ENCODE data around the gene PIP5K1C. TPM values are rescaled to one million over a fixed set of nuclear protein-coding genes. Genes with fewer than 3 reads are reported as not detected.
A peak's percentile ranks its signal among the peaks of the same experiment; 100 is the strongest.
"Not testable (repeated sequence)": the region's sequence is repeated elsewhere in the genome, so short reads cannot be mapped to it uniquely, and the experiment has no call there.

PIP5K1C gene
- total RNA-seq, 1 donor from 2014 or later = 8.6 TPM

DNA sequence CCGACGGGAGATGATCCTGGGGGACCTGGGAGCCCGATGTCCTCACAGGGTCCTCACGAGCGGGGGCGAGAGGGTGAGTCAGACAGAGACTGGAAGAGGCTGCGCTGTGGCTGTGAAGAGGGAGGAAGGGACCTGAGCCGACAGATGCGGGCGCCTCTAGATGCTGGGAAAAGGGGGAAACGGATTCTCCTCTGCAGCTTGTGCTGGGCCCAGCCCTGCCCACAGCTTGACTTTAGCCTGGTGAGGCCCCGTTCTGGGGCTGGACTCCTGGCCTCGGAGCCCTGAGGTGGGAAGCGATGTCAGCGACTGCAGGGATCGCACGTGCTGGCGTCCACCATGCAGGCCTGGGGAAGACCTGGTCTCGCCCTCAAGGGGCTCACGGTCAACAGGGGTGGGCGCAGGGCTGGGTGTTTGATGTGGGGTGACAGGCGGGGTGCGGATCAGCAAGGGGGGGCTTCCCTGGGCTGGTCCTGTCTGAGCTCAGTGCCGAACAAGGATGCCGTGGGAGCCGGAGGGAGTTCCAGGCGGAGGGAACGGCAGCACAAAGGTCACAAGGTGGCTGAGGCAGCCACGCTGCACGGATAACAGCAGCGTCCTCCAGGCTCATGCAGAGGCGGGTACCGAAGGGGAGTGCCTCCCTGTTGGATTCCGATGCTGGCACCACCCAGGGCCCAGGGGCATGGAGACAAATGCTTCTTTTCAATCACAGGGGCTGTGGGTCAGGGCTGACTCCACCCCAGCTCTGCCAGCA lies 31.8 kb downstream of the PIP5K1C start:
- no peaks in the 10 kb centered on the region for H3F3A ChIP-seq (ENCODE audit: low read depth)
- H3K27me3 Mint-ChIP-seq (ENCODE audit: insufficient read depth, low read depth) = peaks cover 13% of the 10 kb centered on the region
- H3K36me3 ChIP-seq = no peaks in the 10 kb centered on the region
- H3K36me3 Mint-ChIP-seq = peaks cover 6% of the 10 kb centered on the region
- H3K4me2 ChIP-seq = no peak overlapping the region
- peaks cover 67% of the 10 kb centered on the region for H4K20me1 ChIP-seq (ENCODE audit: low read depth)
- H3K9me3 Mint-ChIP-seq = no peaks in the 10 kb centered on the region
- no peak for DNase-seq (ENCODE audit: low spot score)
- H2AFZ ChIP-seq (replicated peaks) = no peak overlapping the region
- H3K4me1 Mint-ChIP-seq = peaks cover 43% of the 10 kb centered on the region
- TF ChIP-seq EZH2 (IDR thresholded peaks at IDR 0.05) (no peak), EZH2phosphoT487 (IDR thresholded peaks at IDR 0.05) (no peak)
- TF ChIP-seq, protein P1, sequence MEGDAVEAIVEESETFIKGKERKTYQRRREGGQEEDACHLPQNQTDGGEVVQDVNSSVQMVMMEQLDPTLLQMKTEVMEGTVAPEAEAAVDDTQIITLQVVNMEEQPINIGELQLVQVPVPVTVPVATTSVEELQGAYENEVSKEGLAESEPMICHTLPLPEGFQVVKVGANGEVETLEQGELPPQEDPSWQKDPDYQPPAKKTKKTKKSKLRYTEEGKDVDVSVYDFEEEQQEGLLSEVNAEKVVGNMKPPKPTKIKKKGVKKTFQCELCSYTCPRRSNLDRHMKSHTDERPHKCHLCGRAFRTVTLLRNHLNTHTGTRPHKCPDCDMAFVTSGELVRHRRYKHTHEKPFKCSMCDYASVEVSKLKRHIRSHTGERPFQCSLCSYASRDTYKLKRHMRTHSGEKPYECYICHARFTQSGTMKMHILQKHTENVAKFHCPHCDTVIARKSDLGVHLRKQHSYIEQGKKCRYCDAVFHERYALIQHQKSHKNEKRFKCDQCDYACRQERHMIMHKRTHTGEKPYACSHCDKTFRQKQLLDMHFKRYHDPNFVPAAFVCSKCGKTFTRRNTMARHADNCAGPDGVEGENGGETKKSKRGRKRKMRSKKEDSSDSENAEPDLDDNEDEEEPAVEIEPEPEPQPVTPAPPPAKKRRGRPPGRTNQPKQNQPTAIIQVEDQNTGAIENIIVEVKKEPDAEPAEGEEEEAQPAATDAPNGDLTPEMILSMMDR (IDR thresholded peaks at IDR 0.05) = no peak
- H3K9ac ChIP-seq = no peak overlapping the region
- H3K4me3 Mint-ChIP-seq = peak overlapping the region; percentile 43
- H3K4me1 ChIP-seq = peaks cover 39% of the 10 kb centered on the region
- H3K27me3 ChIP-seq = no peaks in the 10 kb centered on the region
- peak overlapping the region; percentile 76 for H3K27ac ChIP-seq
- H3K4me3 ChIP-seq = no peak overlapping the region
- peak overlapping the region; percentile 92 for H3K27ac Mint-ChIP-seq
- peaks cover 15% of the 10 kb centered on the region for H3K79me2 ChIP-seq (ENCODE audit: low read depth)
- no peaks in the 10 kb centered on the region for H3K9me3 ChIP-seq (ENCODE audit: low read depth)

DNA sequence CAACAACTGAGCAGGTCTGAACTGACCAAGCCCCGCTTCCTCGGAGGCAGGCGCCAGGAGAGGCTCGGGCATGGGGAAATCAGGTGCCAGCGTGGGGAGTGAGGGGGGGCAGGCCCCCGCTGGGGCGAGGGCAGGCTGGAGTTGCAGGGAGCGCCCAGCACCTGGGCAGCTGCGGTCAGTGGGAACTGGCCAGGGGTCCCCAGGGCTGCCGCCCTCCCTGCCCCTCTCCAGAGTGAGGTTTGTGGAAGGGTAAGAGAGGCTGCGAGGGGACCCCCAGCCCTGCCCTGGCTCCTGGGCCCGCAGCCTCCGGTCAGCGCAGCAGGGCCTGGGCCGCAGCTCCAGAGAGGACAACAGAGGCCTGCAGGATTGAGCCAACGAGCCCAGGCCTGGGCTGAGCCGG lies 32.5 kb downstream of the PIP5K1C start:
- Mint-ChIP-seq H3K36me3 (peaks cover 9% of the 10 kb centered on the region), H3K27me3 (ENCODE audit: insufficient read depth, low read depth) (peaks cover 13% of the 10 kb centered on the region), H3K4me1 (peaks cover 40% of the 10 kb centered on the region), H3K27ac (no peak overlapping the region), H3K9me3 (no peaks in the 10 kb centered on the region), H3K4me3 (no peak overlapping the region)
- Histone ChIP-seq H3K79me2 (ENCODE audit: low read depth) (peaks cover 9% of the 10 kb centered on the region), H3K9ac (no peak overlapping the region), H3K27ac (peak overlapping the region; percentile 76), H3K4me2 (no peak overlapping the region), H4K20me1 (ENCODE audit: low read depth) (peaks cover 60% of the 10 kb centered on the region), H3K27me3 (no peaks in the 10 kb centered on the region), H3K4me3 (no peak overlapping the region), H2AFZ (replicated peaks) (no peak overlapping the region), H3F3A (ENCODE audit: low read depth) (no peaks in the 10 kb centered on the region), H3K9me3 (ENCODE audit: low read depth) (no peaks in the 10 kb centered on the region), H3K4me1 (peaks cover 39% of the 10 kb centered on the region), H3K36me3 (no peaks in the 10 kb centered on the region)
- TF ChIP-seq, protein P1 (IDR thresholded peaks at IDR 0.05) = no peak
- TF ChIP-seq EZH2 (IDR thresholded peaks at IDR 0.05) = no peak
- no peak for TF ChIP-seq EZH2phosphoT487 (IDR thresholded peaks at IDR 0.05)
- DNase-seq (ENCODE audit: low spot score) = no peak

DNA sequence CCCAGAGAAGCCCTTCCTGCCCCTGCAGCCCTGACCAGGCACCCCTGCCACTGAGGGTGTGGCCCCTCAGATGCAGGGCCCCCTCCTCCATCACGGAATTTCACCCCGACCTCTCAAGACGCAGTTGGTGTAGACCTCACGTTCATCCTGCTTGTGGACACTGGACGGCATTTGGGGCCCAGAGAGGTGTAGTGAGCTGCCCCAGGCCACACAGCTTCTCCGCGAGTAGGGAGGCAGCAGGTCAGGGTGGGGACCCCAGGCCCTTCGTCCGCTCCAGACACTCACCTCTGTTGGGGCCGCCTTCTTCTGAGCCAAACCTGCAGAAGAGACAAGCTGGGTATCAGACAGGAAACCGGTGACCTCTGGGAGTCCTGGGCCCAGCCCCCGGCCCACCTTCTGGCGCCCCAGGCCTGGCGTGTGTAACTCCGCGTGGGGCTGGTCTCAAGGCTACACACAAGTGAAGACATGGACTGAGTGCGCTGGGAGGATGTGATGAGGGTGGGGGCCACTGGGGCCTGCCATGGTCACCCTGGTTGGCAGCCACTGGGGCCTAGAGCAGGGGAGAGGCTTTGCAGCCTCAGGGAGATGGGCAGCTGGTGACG lies 33.1 kb downstream of the PIP5K1C start:
- Histone ChIP-seq H3K79me2 (ENCODE audit: low read depth) (peaks cover 9% of the 10 kb centered on the region), H3K36me3 (no peaks in the 10 kb centered on the region), H2AFZ (replicated peaks) (no peak overlapping the region), H3K27ac (no peak overlapping the region), H3F3A (ENCODE audit: low read depth) (no peaks in the 10 kb centered on the region), H3K9ac (no peak overlapping the region), H3K4me1 (peaks cover 34% of the 10 kb centered on the region), H3K4me2 (no peak overlapping the region), H4K20me1 (ENCODE audit: low read depth) (peaks cover 53% of the 10 kb centered on the region), H3K4me3 (no peak overlapping the region), H3K27me3 (no peaks in the 10 kb centered on the region), H3K9me3 (ENCODE audit: low read depth) (no peaks in the 10 kb centered on the region)
- Mint-ChIP-seq H3K4me3 (no peak overlapping the region), H3K9me3 (no peaks in the 10 kb centered on the region), H3K27me3 (ENCODE audit: insufficient read depth, low read depth) (peaks cover 13% of the 10 kb centered on the region), H3K4me1 (peaks cover 36% of the 10 kb centered on the region), H3K36me3 (peaks cover 9% of the 10 kb centered on the region), H3K27ac (no peak overlapping the region)
- TF ChIP-seq, protein P1 (IDR thresholded peaks at IDR 0.05) = no peak
- TF ChIP-seq EZH2phosphoT487 (IDR thresholded peaks at IDR 0.05) = no peak
- TF ChIP-seq EZH2 (IDR thresholded peaks at IDR 0.05) = no peak
- DNase-seq (ENCODE audit: low spot score) = no peak

DNA sequence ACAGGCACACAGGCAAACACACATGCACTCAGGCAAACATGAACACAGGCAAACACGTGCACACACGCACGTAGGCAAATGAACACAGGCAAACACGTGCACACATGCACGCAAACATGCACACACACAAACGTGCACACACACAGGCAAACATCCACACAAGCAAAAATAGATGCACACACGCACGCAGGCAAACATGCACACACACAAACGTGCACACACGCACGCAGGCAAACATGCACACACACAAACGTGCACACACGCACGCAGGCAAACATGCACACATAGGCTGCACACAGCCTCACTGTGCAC lies 33.8 kb downstream of the PIP5K1C start:
- Histone ChIP-seq H4K20me1 (ENCODE audit: low read depth) (peaks cover 47% of the 10 kb centered on the region), H3K4me1 (peaks cover 27% of the 10 kb centered on the region)
- not testable (repeated sequence) for H3K4me3 ChIP-seq; H3K27me3 ChIP-seq; H3K4me2 ChIP-seq; H3K9me3 ChIP-seq (ENCODE audit: low read depth); H3K36me3 ChIP-seq; H3K9ac ChIP-seq; H3F3A ChIP-seq (ENCODE audit: low read depth); H3K79me2 ChIP-seq (ENCODE audit: low read depth); H3K27ac ChIP-seq; H3K36me3 Mint-ChIP-seq; H2AFZ ChIP-seq (replicated peaks); DNase-seq (ENCODE audit: low spot score); H3K9me3 Mint-ChIP-seq
- peaks cover 31% of the 10 kb centered on the region for H3K4me1 Mint-ChIP-seq
- H3K4me3 Mint-ChIP-seq = peak overlapping the region; percentile 66
- peaks cover 13% of the 10 kb centered on the region for H3K27me3 Mint-ChIP-seq (ENCODE audit: insufficient read depth, low read depth)
- H3K27ac Mint-ChIP-seq = peak overlapping the region; percentile 43
